ENCODE results near the gene CCDC59. TPM values are rescaled to one million over a fixed set of nuclear protein-coding genes. Genes with fewer than 3 reads are reported as not detected.

The CCDC59 gene
- total RNA-seq, result 10 to 100 TPM; 53.7 to 95.9 (median 64.5) TPM

- peak within 1 kb of the TSS; percentile 97 for H3K27ac ChIP-seq
- no peaks in the 10 kb centered on the region for H3K9me3 ChIP-seq
- H3K4me1 ChIP-seq, result peaks cover 0 to 9% of the 10 kb centered on the region in 2 donors
- H3K36me3 ChIP-seq, result no peaks in the 10 kb centered on the region
- H3K4me3 ChIP-seq, result peak within 1 kb of the TSS; percentile 82 to 94 (median 84)
- TF ChIP-seq POLR2A (IDR thresholded peaks at IDR 0.05) (peak; percentile 74), POLR2AphosphoS5 (IDR thresholded peaks at IDR 0.05) (peak; percentile 94 to 99 (median 98))
- TF ChIP-seq, protein P1, sequence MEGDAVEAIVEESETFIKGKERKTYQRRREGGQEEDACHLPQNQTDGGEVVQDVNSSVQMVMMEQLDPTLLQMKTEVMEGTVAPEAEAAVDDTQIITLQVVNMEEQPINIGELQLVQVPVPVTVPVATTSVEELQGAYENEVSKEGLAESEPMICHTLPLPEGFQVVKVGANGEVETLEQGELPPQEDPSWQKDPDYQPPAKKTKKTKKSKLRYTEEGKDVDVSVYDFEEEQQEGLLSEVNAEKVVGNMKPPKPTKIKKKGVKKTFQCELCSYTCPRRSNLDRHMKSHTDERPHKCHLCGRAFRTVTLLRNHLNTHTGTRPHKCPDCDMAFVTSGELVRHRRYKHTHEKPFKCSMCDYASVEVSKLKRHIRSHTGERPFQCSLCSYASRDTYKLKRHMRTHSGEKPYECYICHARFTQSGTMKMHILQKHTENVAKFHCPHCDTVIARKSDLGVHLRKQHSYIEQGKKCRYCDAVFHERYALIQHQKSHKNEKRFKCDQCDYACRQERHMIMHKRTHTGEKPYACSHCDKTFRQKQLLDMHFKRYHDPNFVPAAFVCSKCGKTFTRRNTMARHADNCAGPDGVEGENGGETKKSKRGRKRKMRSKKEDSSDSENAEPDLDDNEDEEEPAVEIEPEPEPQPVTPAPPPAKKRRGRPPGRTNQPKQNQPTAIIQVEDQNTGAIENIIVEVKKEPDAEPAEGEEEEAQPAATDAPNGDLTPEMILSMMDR (IDR thresholded peaks at IDR 0.05), result peak; percentile 82 to 99 (median 96)
- intact Hi-C loops (cut with DNase I; ENCODE audit: low total_unique reads), result loop anchor here (5.0 kb wide), 1 partner anchor 291 kb away; no protein-coding TSS in a partner anchor
- DNase-seq (ENCODE audit: low spot score in 2 of 2), result peak; percentile 96 to 97
- no peaks in the 10 kb centered on the region for H3K27me3 ChIP-seq
Observed at GRCh38 chr12:82358200-82359114, at the start of gene CCDC59, which contains the start of gene METTL25. TSS of gene CCDC59 (minus strand) at chr12:82358387. CDS start at chr12:82358376, 11 bp downstream. TSS of gene METTL25 (plus strand) at chr12:82358529. CDS start at chr12:82358566, 37 bp downstream.

GRCh38 chr12:82407481-82407880 is 49.3 kb upstream of the CCDC59 start:
- Histone ChIP-seq H3K9me3 (no peaks in the 10 kb centered on the region), H3K36me3 (peaks cover under 1% of the 10 kb centered on the region), H3K27ac (no peak overlapping the region), H3K27me3 (no peaks in the 10 kb centered on the region), H3K4me1 (no peaks in the 10 kb centered on the region), H3K4me3 (no peak overlapping the region)
- intact Hi-C loops (cut with DNase I; ENCODE audit: low total_unique reads), result no loop called here
- TF ChIP-seq, protein P1 (IDR thresholded peaks at IDR 0.05), result no peak
- no peak for TF ChIP-seq POLR2A (IDR thresholded peaks at IDR 0.05)
- TF ChIP-seq POLR2AphosphoS5 (IDR thresholded peaks at IDR 0.05), result no peak
- DNase-seq (ENCODE audit: low spot score in 2 of 2), result no peak

- no peak overlapping the region for H3K4me3 ChIP-seq
- H3K9me3 ChIP-seq, result no peaks in the 10 kb centered on the region
- H3K4me1 ChIP-seq, result no peaks in the 10 kb centered on the region
- no peaks in the 10 kb centered on the region for H3K27me3 ChIP-seq
- no peaks in the 10 kb centered on the region for H3K36me3 ChIP-seq
- no peak for TF ChIP-seq POLR2A (IDR thresholded peaks at IDR 0.05)
- TF ChIP-seq POLR2AphosphoS5 (IDR thresholded peaks at IDR 0.05), result no peak
- TF ChIP-seq, protein P1 (IDR thresholded peaks at IDR 0.05), result no peak
- intact Hi-C loops (cut with DNase I; ENCODE audit: low total_unique reads), result no loop called here
- DNase-seq (ENCODE audit: low spot score in 2 of 2), result no peak
- H3K27ac ChIP-seq, result no peak overlapping the region
Observed at GRCh38 chr12:82406651-82407050, 48.5 kb upstream of the CCDC59 start.

DNA sequence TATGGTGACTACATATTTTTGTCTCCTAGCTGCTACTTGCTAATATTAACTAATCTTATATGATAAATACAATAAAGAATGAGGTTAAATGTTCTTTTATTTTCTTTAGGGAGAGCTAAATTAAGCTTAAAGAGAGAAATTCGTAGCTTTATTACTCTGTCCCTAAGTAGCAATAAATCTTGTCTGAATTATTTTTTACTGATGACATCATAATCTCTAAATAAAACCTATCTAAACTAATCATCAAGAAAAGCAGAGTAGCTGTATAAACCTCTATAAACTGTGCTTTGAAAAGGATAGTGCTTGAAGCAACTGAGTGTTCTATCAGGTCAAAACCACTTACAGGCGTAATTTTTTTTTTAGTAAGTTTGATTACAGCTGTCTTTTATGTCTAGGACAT is 42.6 kb upstream of the CCDC59 start:
- Histone ChIP-seq H3K27me3 (no peaks in the 10 kb centered on the region), H3K27ac (no peak overlapping the region), H3K4me1 (no peaks in the 10 kb centered on the region), H3K4me3 (no peak overlapping the region), H3K36me3 (no peaks in the 10 kb centered on the region), H3K9me3 (no peaks in the 10 kb centered on the region)
- TF ChIP-seq POLR2A (IDR thresholded peaks at IDR 0.05), result no peak
- no peak for TF ChIP-seq POLR2AphosphoS5 (IDR thresholded peaks at IDR 0.05)
- TF ChIP-seq, protein P1 (IDR thresholded peaks at IDR 0.05), result no peak
- intact Hi-C loops (cut with DNase I; ENCODE audit: low total_unique reads), result no loop called here
- DNase-seq (ENCODE audit: low spot score in 2 of 2), result no peak

GRCh38 chr12:82398879-82399278 is 40.7 kb upstream of the CCDC59 start:
- H3K4me1 ChIP-seq, result no peaks in the 10 kb centered on the region
- H3K4me3 ChIP-seq, result no peak overlapping the region
- no peak for TF ChIP-seq POLR2A (IDR thresholded peaks at IDR 0.05)
- no peak for TF ChIP-seq POLR2AphosphoS5 (IDR thresholded peaks at IDR 0.05)
- TF ChIP-seq, protein P1 (IDR thresholded peaks at IDR 0.05), result no peak
- no peaks in the 10 kb centered on the region for H3K27me3 ChIP-seq
- no peak overlapping the region for H3K27ac ChIP-seq
- H3K9me3 ChIP-seq, result no peaks in the 10 kb centered on the region
- intact Hi-C loops (cut with DNase I; ENCODE audit: low total_unique reads), result no loop called here
- H3K36me3 ChIP-seq, result no peaks in the 10 kb centered on the region
- DNase-seq (ENCODE audit: low spot score in 2 of 2), result no peak

All from breast epithelium (tissue), 4 donors.